Naive thymus-derived CD4-positive, alpha-beta T cell (primary cell): ENCODE data around the gene NHP2. TPM values are rescaled to one million over a fixed set of nuclear protein-coding genes. Genes with fewer than 3 reads are reported as not detected.

Source experiments
- ATAC-seq: fragments of 150-1000 bp; cut with Tn5 transposase; 2 replicates; pipeline ENCODE4 v1.10.0; 2021; ENCODE audit warnings: mild to moderate bottlenecking, moderate library complexity
- CTCF ChIA-PET: fragments of 350-600 bp; sonication (Branson Sonifier 250); formaldehyde crosslinking; loops from one replicate; lab custom pipeline; 2021; ENCODE audit warnings: antibody characterized with exemption; lab: Charles Lee
- POLR2A ChIA-PET: fragments of 350-600 bp; sonication (Branson Sonifier 250); formaldehyde crosslinking; loops from one replicate; lab custom pipeline; 2021; ENCODE audit warnings: antibody characterized with exemption, inconsistent platforms; lab: Charles Lee
- DNase-seq, 9 donors: peaks; one replicate each; pipeline versions ENCODE4 v3.0.0 to v3.0.0-alpha.2; 2020 to 2022; ENCODE audit warnings: mixed read lengths in 1 of 9
- H3K27ac ChIP-seq: one replicate; pipeline ENCODE4 v1.7.0; 2013; ENCODE audit warnings: mild to moderate bottlenecking, low read depth, low read length, moderate library complexity
- H3K27me3 ChIP-seq, 2 donors: one replicate each; pipeline ENCODE4 v1.7.0; 2013; ENCODE audit warnings: low read length in 2 of 2, mild to moderate bottlenecking in 2 of 2, moderate library complexity in 2 of 2; ENCODE audit not compliant: control insufficient read depth in 2 of 2, insufficient read depth in 2 of 2
- H3K36me3 ChIP-seq, 3 experiments: 1 replicate in 2 of 3; 2 replicates in 1 of 3; pipeline ENCODE4 v1.7.0; 2013; ENCODE audit warnings: low read length in 3 of 3, mild to moderate bottlenecking in 3 of 3, moderate library complexity in 1 of 3; ENCODE audit not compliant: insufficient read depth in 3 of 3, control insufficient read depth in 2 of 3
- H3K4me1 ChIP-seq, 2 donors: one replicate each; pipeline ENCODE4 v1.7.0; 2013; ENCODE audit warnings: low read length in 2 of 2, mild to moderate bottlenecking in 2 of 2, moderate library complexity in 1 of 2; ENCODE audit not compliant: control insufficient read depth in 2 of 2, insufficient read depth in 2 of 2
- H3K4me3 ChIP-seq: 2 replicates; pipeline ENCODE4 v1.7.0; 2013; ENCODE audit warnings: mild to moderate bottlenecking, low read length
- H3K9me3 ChIP-seq, 3 experiments: 1 replicate in 2 of 3; 2 replicates in 1 of 3; pipeline ENCODE4 v1.7.0; 2013; ENCODE audit warnings: low read length in 3 of 3; ENCODE audit not compliant: control insufficient read depth in 2 of 3
- H3K27ac Mint-ChIP-seq, 9 donors: one replicate each; pipeline ENCODE4 v1.8.0; 2020 to 2022; ENCODE audit warnings: mixed read lengths in 9 of 9, mild to moderate bottlenecking in 8 of 9, moderate library complexity in 5 of 9, inconsistent platforms in 2 of 9
- H3K27me3 Mint-ChIP-seq, 5 donors: one replicate each; pipeline ENCODE4 v1.8.0; 2021 to 2022; ENCODE audit warnings: mixed read lengths in 5 of 5, mild to moderate bottlenecking in 1 of 5
- H3K36me3 Mint-ChIP-seq, 5 donors: one replicate each; pipeline ENCODE4 v1.8.0; 2020 to 2022; ENCODE audit warnings: mixed read lengths in 5 of 5, mild to moderate bottlenecking in 3 of 5, inconsistent platforms in 1 of 5
- H3K4me1 Mint-ChIP-seq, 7 donors: one replicate each; pipeline ENCODE4 v1.8.0; 2020 to 2022; ENCODE audit warnings: mixed read lengths in 7 of 7, mild to moderate bottlenecking in 3 of 7, inconsistent platforms in 1 of 7
- H3K4me3 Mint-ChIP-seq, 10 donors: one replicate each; pipeline ENCODE4 v1.8.0; 2020 to 2022; ENCODE audit warnings: mild to moderate bottlenecking in 10 of 10, mixed read lengths in 10 of 10, moderate library complexity in 6 of 10, inconsistent platforms in 2 of 10
- H3K9me3 Mint-ChIP-seq, 11 donors: one replicate each; pipeline ENCODE4 v1.8.0; 2020 to 2022; ENCODE audit warnings: mixed read lengths in 11 of 11, mild to moderate bottlenecking in 4 of 11, inconsistent platforms in 1 of 11, moderate library complexity in 1 of 11
- intact Hi-C, 2 donors: fragments of 100-400 bp; cut with micrococcal nuclease; formaldehyde crosslinking; loops; one replicate each; pipeline ENCODE4 v1.15.1; 2023
- polyA plus RNA-seq, 2 donors: library from polyadenylated mRNA; unstranded; fragments of 300-500 nt; fragmentation: Illumina TruSeq; gene quantifications; one replicate each; pipeline ENCODE4 v1.2.3, GENCODE V29; 2021
- total RNA-seq, 6 experiments: library from RNA in 5 of 6; stranded (reverse) in 5 of 6; gene quantifications; 1 replicate in 5 of 6; 2 replicates in 1 of 6; pipeline ENCODE4 v1.2.3 and lab custom pipeline; 2021 to 2026

NHP2 gene
- total and polyA plus RNA-seq, 7 experiments from 2014 or later: 50.5 to 231 (median 78.6) TPM

GRCh38 chr5:178115814-178116142 is 37.9 kb downstream of the NHP2 start:
- intact Hi-C loops: no loop called here
- Mint-ChIP-seq H3K9me3 (no peaks in the 10 kb centered on the region), H3K4me3 (peak overlapping the region in 8 of 10 donors; percentile 17 to 96 (median 44)), H3K36me3 (peaks cover 0 to 8% (median 0%) of the 10 kb centered on the region in 5 donors), H3K27ac (peak overlapping the region in 1 of 9 donors; percentile 41), H3K27me3 (peaks cover 0 to 39% (median 8%) of the 10 kb centered on the region in 5 donors), H3K4me1 (peaks cover 20 to 40% (median 38%) of the 10 kb centered on the region in 7 donors)
- peak overlapping the region; percentile 23 for H3K4me3 ChIP-seq
- ChIA-PET CTCF (interaction anchor here (0.6 to 1.0 kb wide), 3 partner anchors 35 to 40 kb away, joined by 3 read pairs; no protein-coding TSS in a partner anchor), POLR2A (no interaction called here)
- H3K4me1 ChIP-seq: peaks cover 38 to 47% of the 10 kb centered on the region in 2 donors
- DNase-seq (no peak), ATAC-seq (no peak)
- no peaks in the 10 kb centered on the region for H3K9me3 ChIP-seq
- H3K27me3 ChIP-seq: no peaks in the 10 kb centered on the region
- H3K36me3 ChIP-seq: no peaks in the 10 kb centered on the region
- no peak overlapping the region for H3K27ac ChIP-seq

- H3K4me1 Mint-ChIP-seq: peaks cover 20 to 37% (median 34%) of the 10 kb centered on the region in 7 donors
- peaks cover 0 to 44% (median 8%) of the 10 kb centered on the region in 5 donors for H3K27me3 Mint-ChIP-seq
- H3K27ac ChIP-seq: no peak overlapping the region
- H3K36me3 Mint-ChIP-seq: peaks cover 0 to 8% (median 0%) of the 10 kb centered on the region in 5 donors
- no peaks in the 10 kb centered on the region for H3K36me3 ChIP-seq
- CTCF ChIA-PET: interaction anchor here (0.6 to 0.7 kb wide), 2 partner anchors 36 to 38 kb away, joined by 3 read pairs; no protein-coding TSS in a partner anchor
- intact Hi-C loops: no loop called here
- no peaks in the 10 kb centered on the region for H3K9me3 Mint-ChIP-seq
- H3K27ac Mint-ChIP-seq: peak overlapping the region in 3 of 9 donors; percentile 47 to 87 (median 51)
- POLR2A ChIA-PET: interaction anchor here (1.7 kb wide), 1 partner anchor 8 kb away, joined by 3 read pairs; no protein-coding TSS in a partner anchor
- DNase-seq (no peak), ATAC-seq (peak; percentile 26)
- H3K4me3 ChIP-seq: peak overlapping the region; percentile 50
- H3K9me3 ChIP-seq: no peaks in the 10 kb centered on the region
- peak overlapping the region; percentile 79 to 96 (median 84) for H3K4me3 Mint-ChIP-seq
- peaks cover 38 to 47% of the 10 kb centered on the region in 2 donors for H3K4me1 ChIP-seq
- no peaks in the 10 kb centered on the region for H3K27me3 ChIP-seq
Measured at GRCh38 chr5:178115136-178115813, 38.4 kb downstream of the NHP2 start.

- H3K4me1 Mint-ChIP-seq: peaks cover 20 to 37% (median 34%) of the 10 kb centered on the region in 7 donors
- Histone ChIP-seq H3K27ac (no peak overlapping the region), H3K9me3 (no peaks in the 10 kb centered on the region), H3K27me3 (no peaks in the 10 kb centered on the region), H3K4me3 (peak overlapping the region; percentile 50), H3K36me3 (no peaks in the 10 kb centered on the region), H3K4me1 (peaks cover 38 to 47% of the 10 kb centered on the region in 2 donors)
- H3K36me3 Mint-ChIP-seq: peaks cover 0 to 8% (median 0%) of the 10 kb centered on the region in 5 donors
- intact Hi-C loops: loop anchor here (1.0 to 5.0 kb wide), 3 partner anchors 17 to 38 kb away; partner anchors contain the start of genes NHP2 (in 1 of the 2) and RMND5B (in 1 of the 2)
- DNase-seq: peak in 2 of 9 donors; percentile 35 to 42
- peak overlapping the region; percentile 79 to 96 (median 84) for H3K4me3 Mint-ChIP-seq
- ChIA-PET POLR2A (interaction anchor here (1.7 kb wide), 1 partner anchor 9 kb away, joined by 3 read pairs; no protein-coding TSS in a partner anchor), CTCF (interaction anchor here (0.7 kb wide), 1 partner anchor 10 kb away, joined by 3 read pairs; no protein-coding TSS in a partner anchor)
- H3K27me3 Mint-ChIP-seq: peaks cover 0 to 46% (median 8%) of the 10 kb centered on the region in 5 donors
- ATAC-seq: peak; percentile 52
- H3K27ac Mint-ChIP-seq: peak overlapping the region in 6 of 9 donors; percentile 32 to 87 (median 49)
- no peaks in the 10 kb centered on the region for H3K9me3 Mint-ChIP-seq
Measured at GRCh38 chr5:178114325-178115135, 39.2 kb downstream of the NHP2 start.

- peaks cover 0 to 46% (median 8%) of the 10 kb centered on the region in 5 donors for H3K27me3 Mint-ChIP-seq
- H3K9me3 Mint-ChIP-seq: no peaks in the 10 kb centered on the region
- intact Hi-C loops: loop anchor here (1.0 to 5.0 kb wide), 7 partner anchors 7 to 91 kb away; partner anchors contain the start of genes NHP2 (in 2 of the 2), HNRNPAB (in 1 of the 2) and RMND5B (in 1 of the 2)
- H3K4me3 Mint-ChIP-seq: peak overlapping the region; percentile 79 to 96 (median 84)
- H3K4me1 Mint-ChIP-seq: peaks cover 20 to 38% (median 34%) of the 10 kb centered on the region in 7 donors
- peak in 1 of 9 donors; percentile 39 for DNase-seq
- H3K4me3 ChIP-seq: peak overlapping the region; percentile 50
- no peaks in the 10 kb centered on the region for H3K36me3 ChIP-seq
- peaks cover 38 to 47% of the 10 kb centered on the region in 2 donors for H3K4me1 ChIP-seq
- H3K27me3 ChIP-seq: no peaks in the 10 kb centered on the region
- H3K27ac Mint-ChIP-seq: peak overlapping the region in 3 of 9 donors; percentile 32 to 79 (median 51)
- POLR2A ChIA-PET: interaction anchor here (1.7 kb wide), 1 partner anchor 10 kb away, joined by 3 read pairs; no protein-coding TSS in a partner anchor
- ATAC-seq: no peak
- no peaks in the 10 kb centered on the region for H3K9me3 ChIP-seq
- CTCF ChIA-PET: interaction anchor here (0.7 kb wide), 1 partner anchor 9 kb away, joined by 3 read pairs; no protein-coding TSS in a partner anchor
- H3K27ac ChIP-seq: no peak overlapping the region
- H3K36me3 Mint-ChIP-seq: peaks cover 0 to 8% (median 0%) of the 10 kb centered on the region in 5 donors
Measured at GRCh38 chr5:178113841-178114324, 39.8 kb downstream of the NHP2 start.

GRCh38 chr5:178113141-178113787 is 40.4 kb downstream of the NHP2 start, which contains the start of gene N4BP3:
Gene N4BP3 (plus strand): TSS chr5:178113532. CDS start chr5:178119584, 6,052 bp downstream.
- peak; percentile 31 to 89 (median 56) for DNase-seq
- peaks cover 20 to 43% (median 34%) of the 10 kb centered on the region in 7 donors for H3K4me1 Mint-ChIP-seq

More at GRCh38 chr5:178113141-178113787, 40.4 kb downstream of the NHP2 start, which contains the start of gene N4BP3:
- peaks cover 0 to 46% (median 8%) of the 10 kb centered on the region in 5 donors for H3K27me3 Mint-ChIP-seq
- H3K27me3 ChIP-seq: no peaks in the 10 kb centered on the region
- peaks cover 38 to 43% of the 10 kb centered on the region in 2 donors for H3K4me1 ChIP-seq
- H3K9me3 ChIP-seq: no peaks in the 10 kb centered on the region
- no peaks in the 10 kb centered on the region for H3K9me3 Mint-ChIP-seq
- peaks cover 0 to 8% (median 0%) of the 10 kb centered on the region in 5 donors for H3K36me3 Mint-ChIP-seq
- peak; percentile 73 for ATAC-seq
- H3K36me3 ChIP-seq: no peaks in the 10 kb centered on the region
- peak within 1 kb of the TSS; percentile 50 for H3K4me3 ChIP-seq
- H3K27ac ChIP-seq: no peak within 1 kb of the TSS
- intact Hi-C loops: loop anchor here (1.0 to 5.0 kb wide), 6 partner anchors 8 to 92 kb away; partner anchors contain the start of genes NHP2 (in 2 of the 2) and HNRNPAB (in 1 of the 2)
- POLR2A ChIA-PET: interaction anchor here (1.7 kb wide), 1 partner anchor 10 kb away, joined by 3 read pairs; no protein-coding TSS in a partner anchor
- peak within 1 kb of the TSS; percentile 82 to 96 (median 87) for H3K4me3 Mint-ChIP-seq
- CTCF ChIA-PET: no interaction called here
- H3K27ac Mint-ChIP-seq: peak within 1 kb of the TSS in 6 of 9 donors; percentile 10 to 81 (median 68)
